Activated CD4-positive, alpha-beta T cell treated with anti-CD3 and anti-CD28 coated beads for 36 hours (primary cell): ENCODE measurements around the gene RPH3AL. TPM values are rescaled to one million over a fixed set of nuclear protein-coding genes. Genes with fewer than 3 reads are reported as not detected.

ENCODE experiments used
- ATAC-seq: fragments of 200-7000 bp; cut with Tn5 transposase; one replicate; pipeline ENCODE4 v1.10.0; 2021; ENCODE audit warnings: mild to moderate bottlenecking, moderate library complexity
- CTCF ChIA-PET: fragments of 350-600 bp; sonication (Branson Sonifier 250); formaldehyde crosslinking; loops from one replicate; lab custom pipeline; 2021; ENCODE audit warnings: antibody characterized with exemption; lab: Charles Lee
- POLR2A ChIA-PET: fragments of 350-600 bp; sonication (Branson Sonifier 250); formaldehyde crosslinking; loops from one replicate; lab custom pipeline; 2021; ENCODE audit warnings: antibody characterized with exemption, inconsistent platforms; lab: Charles Lee
- DNase-seq: peaks from one replicate; pipeline ENCODE4 v3.0.0-alpha.2; 2020
- H3K27ac Mint-ChIP-seq: one replicate; pipeline ENCODE4 v1.8.0; 2021; ENCODE audit warnings: mixed read lengths
- H3K27me3 Mint-ChIP-seq: one replicate; pipeline ENCODE4 v1.8.0; 2021; ENCODE audit warnings: mixed read lengths
- H3K36me3 Mint-ChIP-seq: one replicate; pipeline ENCODE4 v1.8.0; 2021; ENCODE audit warnings: low read depth, mixed read lengths
- H3K4me1 Mint-ChIP-seq: one replicate; pipeline ENCODE4 v1.8.0; 2021; ENCODE audit warnings: mixed read lengths
- H3K4me3 Mint-ChIP-seq: one replicate; pipeline ENCODE4 v1.8.0; 2021; ENCODE audit warnings: mild to moderate bottlenecking, moderate library complexity, mixed read lengths
- H3K9me3 Mint-ChIP-seq: one replicate; pipeline ENCODE4 v1.8.0; 2021; ENCODE audit warnings: low read depth, mixed read lengths
- intact Hi-C, 2 experiments: fragments of 100-400 bp; cut with DNase I in 1 of 2; cut with micrococcal nuclease in 1 of 2; formaldehyde crosslinking; loops; one replicate each; pipeline versions ENCODE4 v1.14.2 to v1.15.1; 2022 to 2024; cut with DNase I, micrococcal nuclease
- total RNA-seq, 2 experiments: library from RNA; stranded (reverse); gene quantifications; one replicate each; pipeline ENCODE4 v1.2.3, GENCODE V29; 2021

RPH3AL gene
- total RNA-seq, 2 experiments from 2014 or later: 1.4 to 2.0 TPM

GRCh38 chr17:351449-351738 lies 1.2 kb downstream of the RPH3AL start:
- intact Hi-C loops: no loop called here
- H3K27me3 Mint-ChIP-seq: no peaks in the 10 kb centered on the region
- no peak for DNase-seq
- no peak for ATAC-seq
- ChIA-PET CTCF (no interaction called here), POLR2A (no interaction called here)
- H3K4me3 Mint-ChIP-seq: no peak overlapping the region
- H3K36me3 Mint-ChIP-seq: peaks cover under 1% of the 10 kb centered on the region
- H3K9me3 Mint-ChIP-seq: peaks cover under 1% of the 10 kb centered on the region
- no peaks in the 10 kb centered on the region for H3K4me1 Mint-ChIP-seq
- no peak overlapping the region for H3K27ac Mint-ChIP-seq

DNA sequence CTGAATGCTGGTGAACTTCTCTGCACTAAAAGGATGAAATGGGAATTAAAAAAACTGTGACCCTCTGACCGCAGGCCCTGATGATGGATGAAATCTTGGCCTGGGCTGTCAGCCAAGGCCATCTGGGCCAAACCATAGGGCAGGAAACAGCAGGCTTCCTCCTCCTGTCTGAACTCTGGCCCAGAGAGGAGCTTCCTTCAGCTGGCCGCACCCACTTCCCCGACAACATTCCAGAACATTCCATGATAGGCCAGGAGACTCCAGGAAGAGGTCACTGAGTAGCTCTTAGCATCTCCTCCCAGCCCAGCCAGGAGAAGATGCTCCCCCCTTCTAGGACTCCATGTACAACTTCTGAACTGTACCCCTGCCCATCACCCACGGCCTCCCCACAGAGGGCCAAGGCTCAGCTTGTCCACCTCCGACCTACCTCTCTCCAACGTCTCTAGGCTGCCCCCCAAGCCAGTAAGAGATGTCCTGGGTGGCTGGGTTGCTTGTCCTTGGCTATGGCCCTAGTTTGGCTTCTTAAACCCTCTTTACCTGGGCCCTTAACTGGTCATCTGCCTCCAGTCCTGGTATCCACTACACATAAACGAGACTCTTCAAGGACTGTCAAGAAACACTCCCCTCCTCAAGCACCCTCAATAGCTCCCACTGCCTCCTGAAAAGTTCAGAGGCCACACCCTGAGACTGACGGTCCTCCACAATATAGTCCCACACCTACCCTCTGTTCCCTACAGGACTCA lies 1.7 kb downstream of the RPH3AL start:
- Mint-ChIP-seq H3K27me3 (no peaks in the 10 kb centered on the region), H3K9me3 (no peaks in the 10 kb centered on the region), H3K36me3 (no peaks in the 10 kb centered on the region), H3K27ac (no peak overlapping the region), H3K4me1 (no peaks in the 10 kb centered on the region), H3K4me3 (no peak overlapping the region)
- DNase-seq (no peak), ATAC-seq (no peak)
- ChIA-PET POLR2A (no interaction called here), CTCF (interaction anchor here (0.7 kb wide), 1 partner anchor 211 kb away, joined by 3 read pairs; no protein-coding TSS in a partner anchor)
- intact Hi-C loops: no loop called here

GRCh38 chr17:349666-350065 lies 2.9 kb downstream of the RPH3AL start:
- ATAC-seq (no peak), DNase-seq (no peak)
- intact Hi-C loops: no loop called here
- ChIA-PET POLR2A (no interaction called here), CTCF (no interaction called here)
- no peaks in the 10 kb centered on the region for H3K27me3 Mint-ChIP-seq
- no peaks in the 10 kb centered on the region for H3K9me3 Mint-ChIP-seq
- H3K27ac Mint-ChIP-seq: no peak overlapping the region
- no peaks in the 10 kb centered on the region for H3K4me1 Mint-ChIP-seq
- no peak overlapping the region for H3K4me3 Mint-ChIP-seq
- no peaks in the 10 kb centered on the region for H3K36me3 Mint-ChIP-seq

GRCh38 chr17:348692-349425 lies 3.7 kb downstream of the RPH3AL start:
- no peak for ATAC-seq
- intact Hi-C loops: no loop called here
- DNase-seq: no peak
- peaks cover 4% of the 10 kb centered on the region for H3K36me3 Mint-ChIP-seq
- H3K27ac Mint-ChIP-seq: no peak overlapping the region
- H3K27me3 Mint-ChIP-seq: peaks cover 5% of the 10 kb centered on the region
- ChIA-PET POLR2A (no interaction called here), CTCF (no interaction called here)
- H3K4me1 Mint-ChIP-seq: no peaks in the 10 kb centered on the region
- no peak overlapping the region for H3K4me3 Mint-ChIP-seq
- peaks cover 7% of the 10 kb centered on the region for H3K9me3 Mint-ChIP-seq

DNA sequence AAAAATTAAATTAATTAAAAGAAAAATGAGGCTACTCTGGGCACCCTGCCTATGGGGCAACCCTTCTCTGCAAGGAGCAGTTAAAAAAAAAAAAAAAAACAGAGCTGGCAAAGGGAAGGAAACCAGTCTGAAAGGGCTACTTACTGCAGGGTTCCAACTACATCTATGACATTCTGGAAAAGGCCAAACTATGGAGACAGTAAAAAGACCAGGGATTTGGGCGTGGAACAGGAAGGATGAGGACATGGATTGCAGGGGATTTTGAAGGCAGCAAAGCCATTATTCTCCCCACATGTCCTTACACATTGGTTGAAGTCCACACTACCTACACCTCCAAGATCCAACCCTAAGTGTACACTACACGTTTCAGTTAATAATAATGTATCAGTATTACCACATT lies 4.6 kb downstream of the RPH3AL start:
- ATAC-seq: no peak

GRCh38 chr17:347309-347899 lies 5.2 kb downstream of the RPH3AL start:
- ATAC-seq (no peak), DNase-seq (no peak)
- peaks cover 5% of the 10 kb centered on the region for H3K27me3 Mint-ChIP-seq
- no peaks in the 10 kb centered on the region for H3K4me1 Mint-ChIP-seq
- ChIA-PET POLR2A (no interaction called here), CTCF (no interaction called here)
- H3K36me3 Mint-ChIP-seq: peaks cover 4% of the 10 kb centered on the region
- H3K4me3 Mint-ChIP-seq: no peak overlapping the region
- no peak overlapping the region for H3K27ac Mint-ChIP-seq
- intact Hi-C loops: no loop called here
- H3K9me3 Mint-ChIP-seq: peaks cover 8% of the 10 kb centered on the region

More for the DNA sequence above, 4.6 kb downstream of the RPH3AL start:
- Mint-ChIP-seq H3K36me3 (peaks cover 4% of the 10 kb centered on the region), H3K4me3 (no peak overlapping the region), H3K4me1 (no peaks in the 10 kb centered on the region), H3K27ac (no peak overlapping the region), H3K9me3 (peaks cover 8% of the 10 kb centered on the region), H3K27me3 (peaks cover 5% of the 10 kb centered on the region)
- intact Hi-C loops: no loop called here
- CTCF ChIA-PET: no interaction called here
- POLR2A ChIA-PET: no interaction called here
- no peak for DNase-seq

GRCh38 chr17:345992-346785 lies 6.4 kb downstream of the RPH3AL start:
- Mint-ChIP-seq H3K9me3 (peaks cover 8% of the 10 kb centered on the region), H3K4me3 (no peak overlapping the region), H3K27me3 (peaks cover 5% of the 10 kb centered on the region), H3K4me1 (no peaks in the 10 kb centered on the region), H3K36me3 (peaks cover 4% of the 10 kb centered on the region), H3K27ac (no peak overlapping the region)
- ATAC-seq (no peak), DNase-seq (no peak)
- intact Hi-C loops: no loop called here
- ChIA-PET CTCF (no interaction called here), POLR2A (no interaction called here)

- no peak overlapping the region for H3K4me3 Mint-ChIP-seq
- ChIA-PET POLR2A (no interaction called here), CTCF (no interaction called here)
- peaks cover 8% of the 10 kb centered on the region for H3K9me3 Mint-ChIP-seq
- ATAC-seq (no peak), DNase-seq (no peak)
- H3K36me3 Mint-ChIP-seq: peaks cover 4% of the 10 kb centered on the region
- no peak overlapping the region for H3K27ac Mint-ChIP-seq
- intact Hi-C loops: no loop called here
- no peaks in the 10 kb centered on the region for H3K4me1 Mint-ChIP-seq
- peaks cover 5% of the 10 kb centered on the region for H3K27me3 Mint-ChIP-seq
Observed at GRCh38 chr17:345261-345660, 7.3 kb downstream of the RPH3AL start.

- Mint-ChIP-seq H3K9me3 (peaks cover 8% of the 10 kb centered on the region), H3K36me3 (peaks cover 4% of the 10 kb centered on the region), H3K4me3 (no peak overlapping the region), H3K27ac (no peak overlapping the region), H3K4me1 (no peaks in the 10 kb centered on the region), H3K27me3 (peaks cover 5% of the 10 kb centered on the region)
- ATAC-seq (no peak), DNase-seq (no peak)
- intact Hi-C loops: no loop called here
- ChIA-PET POLR2A (no interaction called here), CTCF (no interaction called here)
Observed at GRCh38 chr17:343875-344752, 8.5 kb downstream of the RPH3AL start.

DNA sequence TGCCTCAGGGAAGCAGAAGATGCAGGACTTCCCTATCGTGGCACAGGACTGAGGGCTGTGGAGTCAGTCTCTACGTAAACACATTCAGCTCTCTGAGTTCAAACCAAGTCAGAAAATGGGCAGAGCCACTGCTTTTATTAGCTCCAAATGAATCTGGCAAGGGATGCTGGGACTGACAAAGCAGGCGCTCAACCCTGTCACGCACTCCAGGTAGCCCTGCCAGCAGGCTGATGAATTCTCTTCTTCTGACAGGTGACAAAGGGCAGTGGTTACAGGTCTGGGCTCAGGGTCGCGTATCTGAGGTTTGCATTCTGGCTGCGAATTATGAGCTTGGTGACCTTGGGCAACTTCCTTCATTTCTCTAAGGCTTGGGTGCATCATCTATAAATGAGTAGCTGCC lies 9.4 kb downstream of the RPH3AL start:
- no peak overlapping the region for H3K4me3 Mint-ChIP-seq

GRCh38 chr17:340074-340473 lies 12.5 kb downstream of the RPH3AL start:
- Mint-ChIP-seq H3K36me3 (peaks cover 4% of the 10 kb centered on the region), H3K27ac (no peak overlapping the region), H3K4me3 (no peak overlapping the region), H3K9me3 (peaks cover 8% of the 10 kb centered on the region), H3K4me1 (peaks cover 5% of the 10 kb centered on the region), H3K27me3 (peaks cover 5% of the 10 kb centered on the region)
- ChIA-PET CTCF (interaction anchor here (0.7 kb wide), 1 partner anchor 429 kb away, joined by 3 read pairs; no protein-coding TSS in a partner anchor), POLR2A (no interaction called here)
- intact Hi-C loops: no loop called here
- ATAC-seq (no peak), DNase-seq (no peak)

More for the DNA sequence above, 9.4 kb downstream of the RPH3AL start:
- Mint-ChIP-seq H3K4me1 (no peaks in the 10 kb centered on the region), H3K9me3 (peaks cover 8% of the 10 kb centered on the region), H3K27ac (no peak overlapping the region), H3K27me3 (peaks cover 5% of the 10 kb centered on the region), H3K36me3 (peaks cover 4% of the 10 kb centered on the region)
- CTCF ChIA-PET: no interaction called here
- intact Hi-C loops: no loop called here
- DNase-seq (no peak), ATAC-seq (no peak)
- POLR2A ChIA-PET: no interaction called here
